ENCODE results near the gene GTF3C2. TPM values are rescaled to one million over a fixed set of nuclear protein-coding genes. Genes with fewer than 3 reads are reported as not detected.

Gene GTF3C2
- total RNA-seq, 1 donor: 45.0 TPM

DNA sequence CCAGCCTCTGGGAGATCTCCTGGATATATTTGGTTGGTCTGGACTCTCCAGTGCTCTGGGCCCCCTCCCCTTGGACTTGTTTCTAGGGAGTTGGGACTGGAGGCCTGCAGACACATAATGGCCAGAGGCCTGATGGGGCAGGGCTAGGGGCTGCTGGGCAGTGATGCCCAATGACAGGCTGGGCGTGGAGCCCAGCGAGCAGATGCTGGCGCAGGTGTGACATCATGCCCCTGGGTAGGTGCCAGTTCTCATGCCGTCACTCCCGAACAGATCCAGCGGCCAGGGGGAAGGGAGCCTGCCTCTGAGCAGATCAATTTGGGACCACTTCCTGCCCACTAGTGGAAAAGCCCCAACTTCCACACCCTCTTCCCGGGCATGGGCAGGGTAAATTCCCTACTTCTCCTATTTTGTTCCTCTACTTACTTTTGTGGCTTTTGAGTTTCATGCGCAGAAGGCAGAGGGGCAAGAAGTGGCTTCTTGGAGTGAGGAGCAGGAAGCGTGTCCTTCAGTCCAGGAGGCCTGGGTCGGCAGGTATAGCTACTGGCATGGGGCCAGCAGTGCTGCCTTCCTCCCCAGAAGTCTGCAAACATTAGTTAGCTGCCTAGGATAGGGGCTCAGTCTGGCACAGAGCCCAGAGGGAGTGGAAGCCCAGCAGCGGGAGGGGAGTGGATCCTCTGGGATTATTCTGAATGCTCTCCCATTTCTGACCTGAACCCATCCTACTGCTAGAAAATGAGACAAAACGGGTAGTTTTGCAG, 39.7 kb downstream of the GTF3C2 start:
- H3K4me3 ChIP-seq (ENCODE audit: low read length): no peak overlapping the region
- H3K27me3 ChIP-seq (ENCODE audit: insufficient read depth, low read length): no peaks in the 10 kb centered on the region
- H3K9me3 ChIP-seq (ENCODE audit: low read depth, low read length): no peaks in the 10 kb centered on the region
- peaks cover under 1% of the 10 kb centered on the region for H3K4me1 ChIP-seq (ENCODE audit: insufficient read depth, low read length)

DNA sequence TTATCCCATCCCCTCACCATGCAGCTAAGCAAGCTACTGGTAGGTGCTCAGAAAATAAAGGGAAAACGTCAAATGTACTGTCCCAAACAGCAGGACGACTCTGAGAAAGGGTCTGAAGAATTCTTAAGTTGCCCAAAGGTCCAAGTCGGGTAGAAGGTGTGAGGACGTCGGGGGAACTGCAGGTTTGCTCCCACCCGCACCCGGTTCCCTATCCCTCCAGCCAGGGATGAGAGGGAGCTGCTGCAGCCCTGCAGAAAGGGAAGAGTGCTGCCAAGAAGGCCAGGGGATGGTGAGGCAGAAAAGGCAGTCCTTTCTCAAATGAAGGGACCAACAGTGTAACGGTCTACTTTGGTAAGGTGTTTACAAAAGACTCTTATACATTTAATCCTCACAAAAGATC, 41.4 kb downstream of the GTF3C2 start:
- no peaks in the 10 kb centered on the region for H3K4me1 ChIP-seq (ENCODE audit: insufficient read depth, low read length)
- no peaks in the 10 kb centered on the region for H3K9me3 ChIP-seq (ENCODE audit: low read depth, low read length)
- H3K4me3 ChIP-seq (ENCODE audit: low read length): no peak overlapping the region
- H3K27me3 ChIP-seq (ENCODE audit: insufficient read depth, low read length): no peaks in the 10 kb centered on the region

- H3K9me3 ChIP-seq (ENCODE audit: low read depth, low read length): no peaks in the 10 kb centered on the region
- no peaks in the 10 kb centered on the region for H3K4me1 ChIP-seq (ENCODE audit: insufficient read depth, low read length)
- H3K27me3 ChIP-seq (ENCODE audit: insufficient read depth, low read length): no peaks in the 10 kb centered on the region
Observed at GRCh38 chr2:27314709-27315108, 41.9 kb downstream of the GTF3C2 start.

DNA sequence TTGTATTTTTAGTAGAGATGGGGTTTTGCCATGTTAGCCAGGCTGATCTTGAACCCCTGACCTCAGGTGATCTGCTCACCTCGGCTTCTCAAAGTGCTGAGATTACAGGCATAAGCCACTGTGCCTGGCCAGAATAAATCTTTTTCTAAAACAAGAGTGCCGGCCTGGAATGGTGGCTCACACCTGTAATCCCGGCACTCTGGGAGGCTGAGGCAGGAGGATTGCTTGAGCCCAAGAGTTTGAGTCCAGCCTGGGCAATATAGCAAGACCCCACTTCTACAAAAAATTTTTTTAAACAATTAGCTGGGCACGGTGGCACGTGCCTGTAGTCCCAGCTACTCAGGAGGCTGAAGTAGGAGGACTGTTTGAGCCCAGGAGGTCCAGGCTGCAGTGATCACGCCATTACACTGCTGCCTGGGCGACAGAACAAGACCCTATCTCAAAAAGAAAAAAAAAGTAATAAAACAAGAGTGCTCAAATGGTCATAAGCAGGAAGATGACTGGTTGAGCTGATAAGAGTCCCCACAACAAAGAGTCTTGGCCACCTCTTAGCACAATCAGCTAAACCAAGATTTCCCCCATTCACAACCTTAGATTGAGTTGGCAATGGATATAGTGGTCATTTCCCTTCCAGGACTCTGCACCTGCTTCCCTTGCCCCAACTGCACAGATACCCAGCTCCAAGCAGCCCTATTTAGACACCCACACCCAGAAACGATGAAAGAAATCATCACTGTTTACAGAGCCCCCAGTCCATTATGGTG, 42.5 kb downstream of the GTF3C2 start:
- Histone ChIP-seq H3K4me1 (ENCODE audit: insufficient read depth, low read length) (no peaks in the 10 kb centered on the region), H3K4me3 (ENCODE audit: low read length) (no peak overlapping the region), H3K27me3 (ENCODE audit: insufficient read depth, low read length) (no peaks in the 10 kb centered on the region), H3K9me3 (ENCODE audit: low read depth, low read length) (no peaks in the 10 kb centered on the region)

More at GRCh38 chr2:27314709-27315108, 41.9 kb downstream of the GTF3C2 start:
- no peak overlapping the region for H3K4me3 ChIP-seq (ENCODE audit: low read length)

DNA sequence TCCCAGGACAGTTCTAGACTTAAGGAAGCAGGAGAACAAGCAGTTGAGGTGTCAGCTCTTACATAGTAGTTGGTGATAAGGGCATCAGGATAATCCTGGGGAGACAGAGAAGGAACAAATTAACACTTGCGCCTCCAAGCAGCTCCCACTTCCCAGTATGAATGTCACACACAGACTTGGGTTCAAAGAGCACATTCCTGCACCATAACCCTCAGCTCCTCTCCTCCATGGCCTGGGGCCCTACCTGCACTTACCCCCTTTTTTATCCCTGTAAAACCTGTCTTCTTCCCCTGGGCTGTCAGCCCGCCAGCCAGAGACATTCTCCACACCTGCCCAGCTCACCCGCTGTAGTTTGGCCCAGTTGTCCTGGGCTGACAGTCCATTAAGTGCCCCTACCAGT, 44.4 kb downstream of the GTF3C2 start:
- Histone ChIP-seq H3K9me3 (ENCODE audit: low read depth, low read length) (no peaks in the 10 kb centered on the region), H3K4me1 (ENCODE audit: insufficient read depth, low read length) (peaks cover 2% of the 10 kb centered on the region), H3K4me3 (ENCODE audit: low read length) (no peak overlapping the region), H3K27me3 (ENCODE audit: insufficient read depth, low read length) (peaks cover 12% of the 10 kb centered on the region)

GRCh38 chr2:27309651-27310050, 46.9 kb downstream of the GTF3C2 start:
- Histone ChIP-seq H3K9me3 (ENCODE audit: low read depth, low read length) (no peaks in the 10 kb centered on the region), H3K27me3 (ENCODE audit: insufficient read depth, low read length) (peaks cover 29% of the 10 kb centered on the region), H3K4me1 (ENCODE audit: insufficient read depth, low read length) (peaks cover 11% of the 10 kb centered on the region), H3K4me3 (ENCODE audit: low read length) (no peak overlapping the region)

- Histone ChIP-seq H3K4me1 (ENCODE audit: insufficient read depth, low read length) (peaks cover 11% of the 10 kb centered on the region), H3K9me3 (ENCODE audit: low read depth, low read length) (no peaks in the 10 kb centered on the region), H3K4me3 (ENCODE audit: low read length) (no peak within 1 kb of the TSS), H3K27me3 (ENCODE audit: insufficient read depth, low read length) (peaks cover 29% of the 10 kb centered on the region)
Observed at GRCh38 chr2:27308359-27308881, 48.1 kb downstream of the GTF3C2 start, which contains the start of gene UCN. Gene UCN (minus strand): TSS chr2:27308445. CDS start chr2:27307895, 550 bp downstream.

DNA sequence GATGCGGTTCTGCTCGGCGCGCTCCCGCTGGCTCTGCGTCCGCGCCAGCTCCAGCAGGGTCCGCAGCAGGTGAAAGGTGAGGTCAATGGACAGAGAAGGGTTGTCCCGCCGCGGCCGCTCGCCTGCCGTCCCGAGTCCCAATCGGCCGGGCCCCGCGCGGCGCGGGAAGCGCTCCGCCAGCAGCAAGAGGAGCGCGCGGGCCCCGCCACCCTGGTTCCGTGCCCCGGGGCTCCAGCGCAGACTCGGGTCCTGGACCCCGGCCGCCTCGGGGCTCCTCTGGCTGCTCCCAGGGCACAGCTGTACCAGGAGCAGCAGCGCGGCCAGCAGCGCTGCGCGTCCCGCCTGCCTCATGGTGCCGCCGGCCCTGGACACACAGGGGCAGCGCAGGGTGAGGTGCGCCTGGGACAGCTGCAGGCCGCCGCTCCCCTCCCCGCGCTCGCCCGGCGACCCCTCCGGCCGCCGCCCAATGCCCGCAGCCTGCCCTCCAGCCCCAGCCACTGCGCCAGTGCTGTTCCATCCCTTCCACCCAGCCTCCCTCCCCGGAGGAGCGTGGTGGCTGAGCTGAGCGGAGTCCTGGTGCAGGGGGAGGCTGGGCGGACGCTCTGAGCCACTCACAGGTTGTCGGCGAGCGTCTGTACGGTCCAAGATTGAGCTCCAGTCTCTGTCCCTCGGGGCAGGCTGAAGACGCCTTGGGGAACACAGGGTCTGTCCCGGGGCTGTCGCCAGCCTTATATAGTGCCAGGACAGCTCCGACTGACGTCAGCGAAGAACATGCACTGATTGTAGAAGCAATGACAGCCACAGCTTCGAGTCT, 48.8 kb downstream of the GTF3C2 start:
- Histone ChIP-seq H3K4me3 (ENCODE audit: low read length) (no peak overlapping the region), H3K27me3 (ENCODE audit: insufficient read depth, low read length) (peaks cover 29% of the 10 kb centered on the region), H3K9me3 (ENCODE audit: low read depth, low read length) (no peaks in the 10 kb centered on the region), H3K4me1 (ENCODE audit: insufficient read depth, low read length) (peaks cover 17% of the 10 kb centered on the region)

- Histone ChIP-seq H3K9me3 (ENCODE audit: low read depth, low read length) (no peaks in the 10 kb centered on the region), H3K4me3 (ENCODE audit: low read length) (no peak overlapping the region), H3K27me3 (ENCODE audit: insufficient read depth, low read length) (peaks cover 29% of the 10 kb centered on the region), H3K4me1 (ENCODE audit: insufficient read depth, low read length) (peaks cover 18% of the 10 kb centered on the region)
Observed at GRCh38 chr2:27307287-27307544, 49.3 kb downstream of the GTF3C2 start.

GRCh38 chr2:27306573-27307286, 49.8 kb downstream of the GTF3C2 start:
- Histone ChIP-seq H3K27me3 (ENCODE audit: insufficient read depth, low read length) (peaks cover 29% of the 10 kb centered on the region), H3K4me1 (ENCODE audit: insufficient read depth, low read length) (peaks cover 18% of the 10 kb centered on the region), H3K9me3 (ENCODE audit: low read depth, low read length) (no peaks in the 10 kb centered on the region), H3K4me3 (ENCODE audit: low read length) (no peak overlapping the region)

GRCh38 chr2:27306136-27306535, 50.4 kb downstream of the GTF3C2 start:
- Histone ChIP-seq H3K4me3 (ENCODE audit: low read length) (no peak overlapping the region), H3K27me3 (ENCODE audit: insufficient read depth, low read length) (peaks cover 29% of the 10 kb centered on the region), H3K9me3 (ENCODE audit: low read depth, low read length) (no peaks in the 10 kb centered on the region), H3K4me1 (ENCODE audit: insufficient read depth, low read length) (peaks cover 18% of the 10 kb centered on the region)

- Histone ChIP-seq H3K4me1 (ENCODE audit: insufficient read depth, low read length) (peaks cover 18% of the 10 kb centered on the region), H3K4me3 (ENCODE audit: low read length) (no peak overlapping the region), H3K9me3 (ENCODE audit: low read depth, low read length) (no peaks in the 10 kb centered on the region), H3K27me3 (ENCODE audit: insufficient read depth, low read length) (peaks cover 29% of the 10 kb centered on the region)
Observed at GRCh38 chr2:27305516-27305915, 51.0 kb downstream of the GTF3C2 start.

GRCh38 chr2:27304488-27305240, 51.9 kb downstream of the GTF3C2 start:
- Histone ChIP-seq H3K27me3 (ENCODE audit: insufficient read depth, low read length) (peaks cover 29% of the 10 kb centered on the region), H3K4me3 (ENCODE audit: low read length) (no peak overlapping the region), H3K9me3 (ENCODE audit: low read depth, low read length) (no peaks in the 10 kb centered on the region), H3K4me1 (ENCODE audit: insufficient read depth, low read length) (peaks cover 18% of the 10 kb centered on the region)

Measured in mononuclear cell (primary cell).